ENCODE results near the gene CA5A.

GRCh38 chr16:87854053-87854906 is 82.0 kb downstream of the CA5A start:
- TF ChIP-seq CTCF (IDR thresholded peaks at IDR 0.05) (no peak), POLR2A (IDR thresholded peaks at IDR 0.05) (no peak)

Data from uterus (tissue), 2 donors.